NCI-H2029 (cell line): ENCODE results near the gene NDRG2.

Source experiments
- DNase-seq: peaks from one replicate; lab custom pipeline; 2025; lab: John Stamatoyannopoulos, UW

Gene NDRG2

DNA sequence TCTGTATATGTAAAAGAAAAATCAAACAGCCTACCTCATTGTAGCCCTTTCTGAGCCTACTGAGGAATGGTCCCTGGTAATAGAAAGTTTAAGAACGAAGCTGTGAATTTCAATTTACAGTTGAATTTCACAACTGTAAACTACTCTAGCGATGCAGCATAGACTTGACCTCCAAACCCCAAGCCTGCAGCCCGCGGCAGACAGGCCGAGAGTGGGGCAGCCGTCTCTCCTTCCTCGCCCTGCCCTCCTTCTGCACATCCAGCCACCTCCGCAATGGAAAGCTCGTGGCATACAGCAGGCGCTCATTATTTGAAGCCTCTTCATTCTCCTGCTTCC, 54.2 kb downstream of the NDRG2 start:
- no peak for DNase-seq

DNA sequence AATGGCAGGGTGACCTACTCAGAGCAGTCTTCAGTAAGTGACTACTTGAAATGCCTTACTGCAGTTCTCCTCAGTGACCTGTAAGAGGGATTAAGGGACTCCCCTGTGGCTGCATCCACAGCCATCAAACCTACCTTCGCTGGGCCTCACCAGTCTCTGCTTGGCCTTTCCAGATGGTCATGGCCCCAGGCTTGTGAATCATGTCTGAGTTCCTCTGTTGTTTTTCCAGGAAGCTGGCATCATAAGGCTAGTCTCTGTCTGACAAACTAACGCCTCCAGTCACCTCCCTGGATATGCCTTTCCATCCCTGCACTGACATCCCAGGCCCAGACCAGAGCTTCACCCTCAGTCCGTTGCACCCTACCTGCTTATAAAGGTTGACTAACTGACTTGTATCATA, 55.5 kb downstream of the NDRG2 start:
- no peak for DNase-seq
